Astrocyte (in vitro differentiated cells and primary cell): ENCODE data around the gene TSACC. TPM values are rescaled to one million over a fixed set of nuclear protein-coding genes. Genes with fewer than 3 reads are reported as not detected.
"Not testable (repeated sequence)": the region's sequence is repeated elsewhere in the genome, so short reads cannot be mapped to it uniquely, and the experiment has no call there.

Source experiments
- DNase-seq: peaks from one replicate; pipeline ENCODE4 v3.0.0-alpha.2; 2010; ENCODE audit warnings: low read depth
- FAIRE-seq: peaks from 2 replicates; lab custom pipeline; 2011; peaks lifted over from hg19 to GRCh38; lab: Jason Lieb, UNC
- H2AFZ ChIP-seq: 2 replicates; pipeline ENCODE4 v1.6.0; 2012; ENCODE audit warnings: low read depth, low read length, inconsistent platforms
- H3K27ac ChIP-seq: 2 replicates; pipeline ENCODE4 v1.5.1; 2011; ENCODE audit warnings: low read depth, low read length, inconsistent platforms
- H3K27me3 ChIP-seq: 2 replicates; pipeline ENCODE4 v1.6.0; 2011; ENCODE audit warnings: low read length, inconsistent platforms; ENCODE audit not compliant: insufficient read depth
- H3K36me3 ChIP-seq: 2 replicates; pipeline ENCODE4 v1.5.1; 2011; ENCODE audit warnings: low read length, inconsistent platforms; ENCODE audit not compliant: insufficient read depth
- H3K4me1 ChIP-seq: 2 replicates; pipeline ENCODE4 v1.5.1; 2011; ENCODE audit warnings: low read length, inconsistent platforms; ENCODE audit not compliant: insufficient read depth
- H3K4me2 ChIP-seq: 2 replicates; pipeline ENCODE4 v1.6.0; 2012; ENCODE audit warnings: low read length, inconsistent platforms
- H3K4me3 ChIP-seq: 2 replicates; pipeline ENCODE4 v1.5.1; 2011; ENCODE audit warnings: low read depth, mild to moderate bottlenecking, low read length, inconsistent platforms; ENCODE audit not compliant: insufficient read depth
- H3K79me2 ChIP-seq: 2 replicates; pipeline ENCODE4 v1.6.0; 2012; ENCODE audit warnings: mild to moderate bottlenecking, low read length, inconsistent platforms; ENCODE audit not compliant: insufficient read depth
- H3K9ac ChIP-seq: 2 replicates; pipeline ENCODE4 v1.6.0; 2012; ENCODE audit warnings: mild to moderate bottlenecking, low read length, inconsistent platforms
- H3K9me3 ChIP-seq: 2 replicates; pipeline ENCODE4 v1.5.1; 2012; ENCODE audit warnings: low read depth, mild to moderate bottlenecking, low read length, inconsistent platforms; ENCODE audit not compliant: insufficient read depth
- H4K20me1 ChIP-seq: 2 replicates; pipeline ENCODE4 v1.6.0; 2012; ENCODE audit warnings: low read length, inconsistent platforms; ENCODE audit not compliant: insufficient read depth
- H3K27ac Mint-ChIP-seq: one replicate; pipeline ENCODE4 v1.8.0; 2021; ENCODE audit warnings: mild to moderate bottlenecking, mixed read lengths; ENCODE audit not compliant: unreplicated experiment
- H3K27me3 Mint-ChIP-seq: one replicate; pipeline ENCODE4 v1.8.0; 2021; ENCODE audit warnings: low read depth, mixed read lengths; ENCODE audit not compliant: unreplicated experiment
- H3K36me3 Mint-ChIP-seq: one replicate; pipeline ENCODE4 v1.8.0; 2021; ENCODE audit warnings: low read depth, mixed read lengths; ENCODE audit not compliant: unreplicated experiment
- H3K4me1 Mint-ChIP-seq: one replicate; pipeline ENCODE4 v1.8.0; 2021; ENCODE audit warnings: low read depth, mixed read lengths; ENCODE audit not compliant: unreplicated experiment
- H3K4me3 Mint-ChIP-seq: one replicate; pipeline ENCODE4 v1.8.0; 2021; ENCODE audit warnings: mild to moderate bottlenecking, moderate library complexity, mixed read lengths; ENCODE audit not compliant: unreplicated experiment
- H3K9me3 Mint-ChIP-seq: one replicate; pipeline ENCODE4 v1.8.0; 2021; ENCODE audit warnings: mild to moderate bottlenecking, mixed read lengths; ENCODE audit not compliant: unreplicated experiment
- CTCF ChIP-seq: IDR thresholded peaks from 2 replicates; pipeline ENCODE4 v1.5.1; 2011; ENCODE audit warnings: low read depth, mild to moderate bottlenecking, inconsistent platforms, low read length, moderate library complexity; ENCODE audit not compliant: insufficient read depth
- EZH2 ChIP-seq: IDR thresholded peaks from 2 replicates; pipeline ENCODE4 v1.6.1; 2012; ENCODE audit warnings: mild to moderate bottlenecking, low read length, inconsistent platforms; ENCODE audit not compliant: insufficient read depth
- total RNA-seq: library from RNA; stranded (reverse); gene quantifications from 2 replicates; pipeline ENCODE4 v1.2.1, GENCODE V29; 2021

Gene TSACC
- total RNA-seq, 1 donor from 2014 or later: 1.0 TPM

DNA sequence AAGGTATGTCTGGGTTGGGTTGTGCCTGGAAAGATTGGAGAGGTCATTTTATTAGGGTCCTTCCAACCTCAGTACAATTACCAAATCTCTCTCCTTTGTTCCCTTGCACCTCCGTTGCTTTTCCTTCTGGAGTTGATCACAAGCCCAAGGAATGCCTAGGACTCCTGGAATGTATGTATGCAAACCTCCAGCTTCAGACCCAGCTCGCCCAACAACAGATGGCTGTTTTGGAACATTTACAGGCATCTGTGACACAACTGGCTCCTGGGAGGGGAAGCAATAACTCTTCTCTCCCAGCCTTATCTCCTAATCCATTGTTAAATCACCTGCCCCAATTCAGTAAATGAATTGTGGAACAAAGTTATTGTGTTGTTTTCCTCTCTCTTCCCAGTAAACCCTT is 8.3 kb downstream of the TSACC start:
- Histone ChIP-seq H4K20me1 (no peaks in the 10 kb centered on the region), H3K4me2 (peak overlapping the region; percentile 2), H3K27ac (no peak overlapping the region), H2AFZ (no peak overlapping the region), H3K4me3 (no peak overlapping the region), H3K36me3 (no peaks in the 10 kb centered on the region), H3K9me3 (no peaks in the 10 kb centered on the region), H3K27me3 (peaks cover 11% of the 10 kb centered on the region), H3K79me2 (no peaks in the 10 kb centered on the region), H3K9ac (no peak overlapping the region), H3K4me1 (peaks cover 8% of the 10 kb centered on the region)
- TF ChIP-seq CTCF: no peak
- peak; percentile 49 for DNase-seq
- no peaks in the 10 kb centered on the region for H3K36me3 Mint-ChIP-seq
- H3K27me3 Mint-ChIP-seq: peaks cover 6% of the 10 kb centered on the region
- H3K4me3 Mint-ChIP-seq: no peak overlapping the region
- H3K27ac Mint-ChIP-seq: no peak overlapping the region
- FAIRE-seq: no peak
- no peaks in the 10 kb centered on the region for H3K9me3 Mint-ChIP-seq
- peaks cover 3% of the 10 kb centered on the region for H3K4me1 Mint-ChIP-seq

DNA sequence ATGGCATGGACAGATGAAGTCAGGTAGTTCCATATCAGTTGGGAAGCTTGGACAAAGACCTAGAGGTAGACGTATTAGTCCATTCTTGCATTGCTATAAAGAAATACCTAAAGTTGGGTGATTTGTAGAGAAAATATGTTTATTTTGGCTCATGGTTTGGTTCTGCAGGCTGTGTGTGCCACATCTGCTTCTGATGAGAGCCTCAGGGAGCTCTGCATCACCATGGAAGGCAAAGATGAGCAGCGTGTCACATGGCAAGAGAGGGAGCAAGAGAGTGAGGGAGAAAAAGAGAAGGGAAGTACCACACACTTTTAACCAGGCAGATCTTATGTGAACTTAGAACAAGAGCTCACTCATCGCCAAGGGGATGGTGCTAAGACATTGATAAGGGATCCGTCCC is 9.0 kb downstream of the TSACC start:
- H2AFZ ChIP-seq: no peak overlapping the region
- Mint-ChIP-seq H3K4me3 (no peak overlapping the region), H3K4me1 (peaks cover 3% of the 10 kb centered on the region), H3K36me3 (no peaks in the 10 kb centered on the region), H3K9me3 (no peaks in the 10 kb centered on the region), H3K27ac (no peak overlapping the region), H3K27me3 (peaks cover 6% of the 10 kb centered on the region)
- FAIRE-seq (no peak), DNase-seq (peak; percentile 48)
- H3K27ac ChIP-seq: no peak overlapping the region
- no peaks in the 10 kb centered on the region for H3K36me3 ChIP-seq
- TF ChIP-seq CTCF: no peak
- TF ChIP-seq EZH2: no peak
- H3K4me2 ChIP-seq: peak overlapping the region; percentile 2
- no peaks in the 10 kb centered on the region for H4K20me1 ChIP-seq
- no peaks in the 10 kb centered on the region for H3K9me3 ChIP-seq
- no peaks in the 10 kb centered on the region for H3K79me2 ChIP-seq
- H3K4me1 ChIP-seq: peaks cover 8% of the 10 kb centered on the region
- no peak overlapping the region for H3K9ac ChIP-seq
- no peak overlapping the region for H3K4me3 ChIP-seq
- H3K27me3 ChIP-seq: peaks cover 11% of the 10 kb centered on the region

DNA sequence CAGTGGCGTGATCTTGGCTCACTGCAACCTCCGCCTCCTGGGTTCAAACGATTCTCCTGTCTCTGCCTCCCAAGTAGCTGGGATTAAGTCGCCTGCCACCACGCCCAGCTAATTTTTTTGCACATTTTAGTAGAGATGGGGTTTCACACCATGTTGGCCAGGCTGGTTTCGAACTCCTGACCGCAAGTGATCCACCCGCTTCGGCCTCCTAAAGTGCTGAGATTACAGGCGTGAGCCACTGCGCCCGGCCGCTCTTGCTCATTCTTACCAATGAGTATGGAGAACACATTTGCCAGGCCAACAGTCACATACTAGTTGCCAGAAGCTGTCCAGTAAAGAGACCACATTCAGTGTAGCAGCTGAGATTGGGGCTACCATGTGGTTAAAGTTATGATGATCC is 14.2 kb downstream of the TSACC start:
- not testable (repeated sequence) for H3K36me3 Mint-ChIP-seq, H3K9ac ChIP-seq, H2AFZ ChIP-seq, H3K79me2 ChIP-seq, H3K9me3 ChIP-seq, H3K4me3 ChIP-seq, DNase-seq, H3K4me2 ChIP-seq, H3K36me3 ChIP-seq, H4K20me1 ChIP-seq, H3K27ac Mint-ChIP-seq, H3K4me1 ChIP-seq, H3K27ac ChIP-seq, H3K4me3 Mint-ChIP-seq, FAIRE-seq, H3K4me1 Mint-ChIP-seq, H3K9me3 Mint-ChIP-seq
- peaks cover 21% of the 10 kb centered on the region for H3K27me3 ChIP-seq
- H3K27me3 Mint-ChIP-seq: peaks cover 13% of the 10 kb centered on the region
